Measurements from ENCODE around the gene PCMT1. TPM values are rescaled to one million over a fixed set of nuclear protein-coding genes. Genes with fewer than 3 reads are reported as not detected.

The PCMT1 gene
- total RNA-seq, 2 experiments from 2014 or later: 91.2 to 96.0 TPM

DNA sequence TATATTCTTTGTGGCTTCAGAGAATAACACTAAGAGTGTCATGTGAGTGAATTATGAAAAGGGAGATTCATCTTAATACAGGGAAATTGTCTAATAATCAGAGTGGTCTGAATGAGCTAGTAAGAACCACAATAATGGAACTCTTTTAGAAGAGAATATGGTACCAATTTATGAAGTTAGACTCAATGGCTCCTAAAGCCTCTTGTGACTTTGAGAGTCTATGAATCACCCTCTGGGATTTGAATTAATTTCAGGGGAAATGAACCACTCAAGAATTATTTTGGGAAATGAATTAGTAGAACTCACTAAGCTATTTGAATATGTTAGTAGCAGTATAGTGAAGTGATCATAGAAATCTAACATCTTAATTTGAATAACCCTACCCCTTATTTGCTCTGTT is 14.3 kb downstream of the PCMT1 start:
- H3K36me3 Mint-ChIP-seq: peaks cover 39% of the 10 kb centered on the region
- H3K9me3 Mint-ChIP-seq: peaks cover 8% of the 10 kb centered on the region
- no peak overlapping the region for H3K27ac Mint-ChIP-seq
- H3K4me3 Mint-ChIP-seq: no peak overlapping the region
- DNase-seq: no peak
- H3K27me3 Mint-ChIP-seq: no peaks in the 10 kb centered on the region
- peaks cover 11% of the 10 kb centered on the region for H3K4me1 Mint-ChIP-seq

DNA sequence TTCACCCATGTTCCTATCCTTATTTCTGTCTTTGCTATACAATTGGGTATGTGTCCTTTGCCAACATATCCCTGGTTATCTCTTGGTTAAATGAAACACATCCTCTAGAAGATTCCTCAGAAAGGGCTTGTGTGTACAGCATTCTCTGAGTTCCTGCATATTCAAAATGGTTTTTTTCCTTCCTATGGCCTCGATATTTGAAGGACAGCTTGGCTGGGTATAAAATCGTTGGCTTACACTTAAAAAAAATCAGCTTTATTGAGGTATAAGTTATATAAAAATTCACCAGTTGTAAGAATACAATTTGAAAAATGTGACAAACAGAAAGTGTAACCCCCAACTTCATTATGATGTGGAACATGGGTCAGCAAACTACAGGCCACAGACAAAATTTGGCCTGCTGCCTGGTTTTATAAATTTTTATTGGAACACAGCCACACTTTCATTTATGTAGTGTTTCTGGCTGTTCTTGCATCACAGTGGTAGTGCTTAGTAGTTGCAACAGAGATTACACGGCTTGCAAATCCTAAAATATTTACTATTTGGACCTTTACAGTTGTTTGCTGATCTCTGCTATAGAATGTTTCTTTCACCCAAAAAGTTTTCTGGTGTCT is 16.7 kb downstream of the PCMT1 start:
- DNase-seq: no peak

DNA sequence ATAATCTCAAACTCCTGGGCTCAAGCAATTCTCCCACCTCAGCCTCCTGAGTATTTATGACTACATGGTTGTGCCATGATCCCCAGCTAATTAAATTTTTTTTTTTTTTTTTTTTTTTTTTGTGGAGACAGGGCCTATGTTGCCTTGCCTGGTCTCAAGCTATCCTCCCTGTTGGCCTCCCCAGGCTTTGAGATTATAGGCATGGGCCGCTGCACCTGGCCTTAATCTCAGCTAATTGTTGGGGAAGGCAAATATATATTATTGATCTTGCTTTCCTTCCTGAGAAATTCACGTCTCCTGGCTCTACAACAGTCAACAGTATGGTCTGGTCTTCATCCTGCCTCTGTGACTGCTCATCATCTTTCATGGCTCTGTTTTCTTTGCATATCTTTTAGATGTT is 20.1 kb downstream of the PCMT1 start:
- DNase-seq: no peak
- Mint-ChIP-seq H3K4me3 (no peak overlapping the region), H3K4me1 (peaks cover 2% of the 10 kb centered on the region), H3K27ac (peak overlapping the region; percentile 0), H3K9me3 (peaks cover 7% of the 10 kb centered on the region), H3K27me3 (no peaks in the 10 kb centered on the region), H3K36me3 (peaks cover 39% of the 10 kb centered on the region)

More for the DNA sequence above, 16.7 kb downstream of the PCMT1 start:
- Mint-ChIP-seq H3K9me3 (peaks cover 8% of the 10 kb centered on the region), H3K4me1 (peaks cover 10% of the 10 kb centered on the region), H3K27ac (no peak overlapping the region), H3K4me3 (no peak overlapping the region), H3K36me3 (peaks cover 41% of the 10 kb centered on the region), H3K27me3 (no peaks in the 10 kb centered on the region)

DNA sequence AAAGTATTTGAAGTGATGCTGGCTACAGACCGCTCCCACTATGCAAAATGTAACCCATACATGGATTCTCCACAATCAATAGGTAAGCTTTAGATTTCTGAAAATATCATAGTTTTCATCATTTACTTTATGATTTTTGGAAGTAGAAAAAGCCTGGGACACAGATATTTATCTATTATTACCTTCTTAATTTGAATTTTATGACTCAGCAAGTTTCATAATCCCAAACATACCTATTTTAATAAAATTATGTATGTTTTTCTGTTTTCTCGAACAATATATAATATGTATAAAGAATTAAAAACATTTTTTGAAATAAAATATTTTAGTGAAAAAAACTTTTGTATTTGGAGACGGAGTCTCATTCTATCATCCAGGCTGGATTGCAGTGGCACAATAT is 21.6 kb downstream of the PCMT1 start:
- H3K4me1 Mint-ChIP-seq: peaks cover 2% of the 10 kb centered on the region
- no peak overlapping the region for H3K4me3 Mint-ChIP-seq
- H3K27ac Mint-ChIP-seq: no peak overlapping the region
- H3K9me3 Mint-ChIP-seq: peaks cover 3% of the 10 kb centered on the region
- no peaks in the 10 kb centered on the region for H3K27me3 Mint-ChIP-seq
- peaks cover 38% of the 10 kb centered on the region for H3K36me3 Mint-ChIP-seq
- DNase-seq: no peak

DNA sequence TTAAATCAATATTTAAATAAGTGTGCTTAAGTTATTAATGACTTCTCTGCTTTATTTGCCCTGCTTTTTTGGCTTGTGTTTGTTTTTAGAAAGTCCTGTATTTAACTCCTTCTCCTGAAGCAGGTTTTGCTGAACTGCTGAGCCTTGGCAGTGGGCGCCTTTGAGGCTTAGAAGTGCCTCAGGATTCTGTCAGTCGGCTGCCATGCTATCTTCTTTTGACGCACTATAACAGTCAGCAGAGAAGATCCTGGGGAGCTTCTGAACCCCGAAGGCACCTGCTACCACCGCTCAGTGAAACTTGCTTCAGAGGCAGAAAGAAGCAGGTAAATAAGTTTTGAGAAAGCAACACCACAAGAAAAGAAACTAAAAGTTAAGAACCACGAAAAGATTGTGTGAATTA is 22.4 kb downstream of the PCMT1 start:
- no peak overlapping the region for H3K27ac Mint-ChIP-seq
- H3K36me3 Mint-ChIP-seq: peaks cover 31% of the 10 kb centered on the region
- DNase-seq: no peak
- H3K27me3 Mint-ChIP-seq: no peaks in the 10 kb centered on the region
- H3K4me1 Mint-ChIP-seq: peaks cover 2% of the 10 kb centered on the region
- H3K9me3 Mint-ChIP-seq: no peaks in the 10 kb centered on the region
- H3K4me3 Mint-ChIP-seq: no peak overlapping the region

DNA sequence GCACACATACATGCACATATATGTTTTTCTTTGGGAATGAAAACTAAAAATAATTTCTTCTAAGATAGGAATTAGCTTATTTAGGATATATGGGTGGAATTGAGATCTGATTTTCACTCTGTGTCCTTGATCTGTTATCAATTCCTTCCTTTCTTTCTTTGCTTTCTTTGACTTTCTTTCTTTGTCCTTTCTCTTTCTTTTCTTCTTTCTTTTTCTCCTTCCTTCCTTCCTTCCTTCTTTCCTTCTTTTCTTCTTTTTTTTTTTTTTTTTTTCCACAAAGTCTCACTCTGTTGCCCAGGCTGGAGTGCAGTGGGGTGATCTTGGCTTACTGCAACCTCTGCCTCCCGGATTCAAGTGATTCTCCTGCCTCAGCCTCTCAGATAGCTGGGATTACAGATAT is 28.1 kb downstream of the PCMT1 start:
- no peak overlapping the region for H3K27ac Mint-ChIP-seq
- H3K27me3 Mint-ChIP-seq: no peaks in the 10 kb centered on the region
- H3K9me3 Mint-ChIP-seq: no peaks in the 10 kb centered on the region
- H3K36me3 Mint-ChIP-seq: peaks cover 14% of the 10 kb centered on the region
- DNase-seq: no peak
- no peak overlapping the region for H3K4me3 Mint-ChIP-seq
- no peaks in the 10 kb centered on the region for H3K4me1 Mint-ChIP-seq

DNA sequence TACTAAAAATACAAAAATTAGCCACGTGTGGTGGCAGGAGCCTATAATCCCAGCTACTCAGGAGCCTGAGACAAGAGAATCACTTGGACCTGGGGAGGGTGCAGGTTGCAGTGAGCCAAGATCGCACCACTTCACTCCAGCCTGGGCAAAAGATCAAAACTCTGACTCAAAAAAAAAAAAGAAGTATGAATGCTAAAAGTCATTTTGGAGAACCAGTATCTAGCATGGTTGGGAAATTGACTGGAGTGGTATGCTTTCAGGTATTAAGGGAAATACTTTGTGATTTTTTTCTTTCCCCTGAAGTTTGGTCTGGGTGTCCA is 30.1 kb downstream of the PCMT1 start:
- Mint-ChIP-seq H3K4me3 (no peak overlapping the region), H3K9me3 (no peaks in the 10 kb centered on the region), H3K27me3 (no peaks in the 10 kb centered on the region), H3K36me3 (peaks cover 12% of the 10 kb centered on the region), H3K27ac (no peak overlapping the region), H3K4me1 (no peaks in the 10 kb centered on the region)
- DNase-seq: no peak

DNA sequence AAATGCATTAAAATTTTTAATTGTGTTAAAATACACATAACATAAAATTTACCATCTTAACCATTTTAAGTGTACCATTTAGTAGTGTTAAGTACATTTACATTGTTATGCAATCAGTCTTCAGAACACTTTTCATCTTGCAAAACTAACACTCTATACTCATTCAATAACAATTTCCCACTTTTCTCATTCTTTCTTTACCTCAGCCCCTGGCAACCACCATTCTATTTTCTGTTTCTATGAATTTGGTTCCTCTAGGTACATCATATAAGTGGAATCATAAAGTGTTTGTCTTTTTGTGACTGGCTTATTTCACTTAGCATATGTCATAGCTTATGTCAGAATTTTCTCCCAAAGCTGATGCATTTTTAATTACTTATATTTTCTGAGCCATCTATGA is 32.2 kb downstream of the PCMT1 start:
- Mint-ChIP-seq H3K27me3 (no peaks in the 10 kb centered on the region), H3K9me3 (no peaks in the 10 kb centered on the region), H3K36me3 (peaks cover 7% of the 10 kb centered on the region), H3K4me3 (no peak overlapping the region), H3K27ac (no peak overlapping the region), H3K4me1 (no peaks in the 10 kb centered on the region)
- no peak for DNase-seq

DNA sequence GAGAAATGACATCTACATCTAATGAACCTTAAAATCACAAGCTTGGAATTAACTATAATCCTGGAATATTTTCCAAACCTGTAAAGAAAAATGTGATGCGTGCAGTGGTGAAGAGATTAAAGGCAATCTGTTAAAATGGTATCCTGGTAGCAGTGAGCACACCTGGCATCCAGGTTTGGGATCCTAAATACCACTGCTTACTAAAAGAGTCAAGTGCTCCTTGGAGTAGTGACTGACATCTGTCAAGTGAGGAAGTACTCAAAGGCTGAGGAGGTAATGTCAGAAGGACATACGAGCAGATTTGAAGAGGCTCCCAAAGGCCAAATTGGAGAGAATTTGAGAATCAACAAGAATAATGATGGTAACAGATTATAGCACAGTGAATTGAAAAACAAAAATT is 32.8 kb downstream of the PCMT1 start:
- H3K9me3 Mint-ChIP-seq: no peaks in the 10 kb centered on the region
- no peak overlapping the region for H3K27ac Mint-ChIP-seq
- H3K4me1 Mint-ChIP-seq: no peaks in the 10 kb centered on the region
- DNase-seq: no peak
- H3K27me3 Mint-ChIP-seq: no peaks in the 10 kb centered on the region
- H3K4me3 Mint-ChIP-seq: no peak overlapping the region
- peaks cover 7% of the 10 kb centered on the region for H3K36me3 Mint-ChIP-seq

DNA sequence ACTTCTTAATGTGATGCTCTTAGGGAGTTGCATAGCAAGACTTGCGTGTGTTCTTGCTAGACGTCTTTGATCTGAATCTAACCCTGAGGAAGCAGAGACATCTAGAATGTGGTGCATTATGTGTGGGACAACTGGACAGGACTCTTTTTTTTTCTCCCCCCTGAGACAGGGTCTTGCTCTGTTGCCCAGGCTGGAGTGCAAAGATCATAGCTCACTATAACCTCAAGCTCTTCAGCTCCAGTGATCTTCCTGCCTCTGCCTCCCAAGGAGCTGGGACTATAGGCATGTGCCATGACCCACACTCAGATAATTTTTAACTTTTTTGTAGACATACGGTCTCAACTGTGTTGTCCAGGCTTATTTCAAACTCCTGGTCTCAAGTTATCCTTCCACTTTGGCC is 34.0 kb downstream of the PCMT1 start:
- Mint-ChIP-seq H3K27ac (no peak overlapping the region), H3K27me3 (no peaks in the 10 kb centered on the region), H3K9me3 (no peaks in the 10 kb centered on the region), H3K4me3 (no peak overlapping the region), H3K4me1 (no peaks in the 10 kb centered on the region), H3K36me3 (peaks cover 9% of the 10 kb centered on the region)
- no peak for DNase-seq

DNA sequence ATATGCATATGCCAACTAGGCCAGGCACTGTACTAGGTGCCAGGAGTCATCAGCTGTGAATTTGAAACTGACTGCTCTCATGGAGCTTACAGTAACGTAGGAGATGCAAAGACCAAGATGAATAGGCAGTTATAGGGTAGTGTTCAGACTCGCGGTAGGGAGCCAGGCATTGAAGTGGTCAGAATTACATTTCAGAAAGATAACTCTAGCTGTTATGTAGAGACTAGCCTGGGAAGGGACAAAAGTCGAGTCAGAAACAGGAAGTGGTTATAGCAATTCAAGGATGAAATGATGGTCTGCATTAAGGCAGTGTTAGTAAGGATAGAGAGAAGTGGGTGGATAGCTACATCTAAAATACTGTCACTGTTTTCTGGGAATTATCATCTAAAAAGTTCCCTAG is 56.6 kb downstream of the PCMT1 start:
- Mint-ChIP-seq H3K4me3 (no peak overlapping the region), H3K27ac (no peak overlapping the region), H3K4me1 (peaks cover 7% of the 10 kb centered on the region), H3K9me3 (no peaks in the 10 kb centered on the region), H3K36me3 (peaks cover 6% of the 10 kb centered on the region), H3K27me3 (no peaks in the 10 kb centered on the region)
- DNase-seq: peak; percentile 7

DNA sequence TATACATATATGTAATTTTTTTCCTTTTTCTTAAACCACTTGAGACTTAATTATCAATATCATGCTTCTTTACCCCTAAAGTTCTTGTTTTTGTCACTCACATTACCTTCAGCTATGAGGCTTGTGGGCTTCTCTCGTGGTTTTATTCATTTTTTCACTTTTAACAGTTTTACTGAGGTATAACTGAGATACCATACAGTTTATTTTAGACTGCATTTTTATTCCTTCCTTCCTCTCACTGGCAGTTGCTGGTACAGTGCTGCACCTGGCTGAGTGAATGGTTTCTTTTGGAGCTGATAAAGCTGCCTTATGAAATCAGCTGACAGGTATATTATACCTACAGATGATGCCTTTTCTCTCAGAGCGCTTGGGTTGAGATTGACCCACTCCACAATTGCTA is 60.3 kb downstream of the PCMT1 start:
- Mint-ChIP-seq H3K9me3 (no peaks in the 10 kb centered on the region), H3K4me3 (no peak overlapping the region), H3K27ac (no peak overlapping the region), H3K27me3 (no peaks in the 10 kb centered on the region), H3K4me1 (peaks cover 7% of the 10 kb centered on the region), H3K36me3 (peaks cover 11% of the 10 kb centered on the region)
- DNase-seq: no peak

DNA sequence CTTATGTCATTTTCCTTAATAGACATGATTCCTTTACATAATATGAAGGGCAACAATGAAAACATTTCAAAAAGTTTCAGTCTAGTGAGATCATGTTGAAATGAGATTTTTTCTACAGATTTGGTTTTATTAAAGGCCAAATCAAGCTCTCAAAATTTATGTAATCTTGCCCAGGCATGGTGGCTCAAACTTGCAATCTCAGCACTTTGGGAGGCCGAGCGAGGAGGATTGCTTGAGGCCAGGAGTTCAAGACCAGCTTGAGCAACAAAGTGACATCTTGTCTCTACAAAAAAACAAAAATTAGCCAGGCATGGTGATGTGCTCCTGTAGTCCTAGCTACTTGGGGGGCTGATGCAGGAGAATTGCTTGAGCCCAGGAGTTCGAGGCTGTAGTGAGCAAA is 63.8 kb downstream of the PCMT1 start:
- Mint-ChIP-seq H3K4me3 (no peak overlapping the region), H3K9me3 (no peaks in the 10 kb centered on the region), H3K4me1 (no peaks in the 10 kb centered on the region), H3K36me3 (peaks cover 9% of the 10 kb centered on the region), H3K27ac (no peak overlapping the region), H3K27me3 (no peaks in the 10 kb centered on the region)
- no peak for DNase-seq

DNA sequence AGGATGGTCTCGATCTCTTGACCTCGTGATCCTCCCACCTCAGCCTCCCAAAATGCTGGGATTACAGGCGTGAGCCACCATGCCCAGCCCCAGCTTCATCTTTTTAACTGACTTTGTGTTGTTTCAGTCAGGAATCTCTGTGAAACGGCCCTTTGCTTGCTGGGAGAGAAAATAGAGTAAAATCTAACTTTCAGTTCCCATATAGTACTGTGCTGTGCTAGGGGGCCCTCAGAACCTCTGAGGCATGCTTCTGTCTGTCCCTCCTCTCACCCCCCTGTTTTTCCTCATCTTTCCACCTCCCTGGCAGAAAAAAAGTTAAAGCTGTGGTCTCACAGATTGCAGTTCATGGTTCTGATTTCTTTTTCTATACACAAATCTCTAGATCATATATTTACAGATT is 66.2 kb downstream of the PCMT1 start:
- no peaks in the 10 kb centered on the region for H3K4me1 Mint-ChIP-seq
- no peak overlapping the region for H3K27ac Mint-ChIP-seq
- DNase-seq: no peak
- H3K27me3 Mint-ChIP-seq: no peaks in the 10 kb centered on the region
- no peak overlapping the region for H3K4me3 Mint-ChIP-seq
- peaks cover 9% of the 10 kb centered on the region for H3K36me3 Mint-ChIP-seq
- H3K9me3 Mint-ChIP-seq: no peaks in the 10 kb centered on the region

DNA sequence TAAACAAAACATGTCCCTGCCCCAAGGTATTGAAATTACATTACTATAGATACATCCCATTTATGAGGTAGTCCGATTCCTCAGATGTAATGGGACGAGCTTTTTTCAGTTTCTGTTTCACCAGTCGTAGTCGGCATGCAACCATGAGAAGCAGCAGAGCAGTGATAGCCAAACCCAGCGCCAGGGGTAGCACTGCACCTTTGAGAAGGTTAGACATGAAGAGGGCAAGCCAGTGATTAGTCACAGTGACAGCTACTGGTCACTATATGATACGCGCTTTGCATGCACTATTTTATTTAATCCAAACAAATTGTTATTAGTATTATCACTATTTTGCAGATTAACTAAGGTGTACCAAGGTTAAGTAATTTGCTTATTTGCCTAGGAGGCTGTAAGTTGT is 71.0 kb downstream of the PCMT1 start:
- DNase-seq: no peak
- H3K4me1 Mint-ChIP-seq: no peaks in the 10 kb centered on the region
- no peak overlapping the region for H3K4me3 Mint-ChIP-seq
- H3K9me3 Mint-ChIP-seq: no peaks in the 10 kb centered on the region
- H3K27ac Mint-ChIP-seq: no peak overlapping the region
- no peaks in the 10 kb centered on the region for H3K36me3 Mint-ChIP-seq
- no peaks in the 10 kb centered on the region for H3K27me3 Mint-ChIP-seq

DNA sequence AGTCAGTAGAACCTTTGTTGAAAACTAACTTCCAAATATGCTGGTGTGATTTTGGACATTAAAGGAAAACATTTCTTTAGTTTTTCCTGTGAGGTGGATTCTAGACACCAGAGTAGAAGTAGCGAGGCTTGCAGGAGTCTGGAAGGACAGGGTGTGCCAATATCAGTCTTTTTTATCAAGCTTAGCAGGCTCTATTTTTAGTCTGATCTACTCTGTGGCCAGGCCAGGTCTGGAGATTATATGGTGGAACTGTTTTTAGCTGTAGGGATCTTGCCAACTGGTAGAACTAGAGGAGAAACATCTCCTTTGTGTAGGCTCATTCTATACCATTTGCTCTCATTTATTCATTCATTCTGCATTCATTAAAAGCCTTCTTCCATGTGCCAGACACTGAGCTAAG is 72.0 kb downstream of the PCMT1 start:
- Mint-ChIP-seq H3K9me3 (no peaks in the 10 kb centered on the region), H3K27me3 (no peaks in the 10 kb centered on the region), H3K4me3 (no peak overlapping the region), H3K27ac (no peak overlapping the region), H3K4me1 (no peaks in the 10 kb centered on the region), H3K36me3 (no peaks in the 10 kb centered on the region)
- DNase-seq: no peak

DNA sequence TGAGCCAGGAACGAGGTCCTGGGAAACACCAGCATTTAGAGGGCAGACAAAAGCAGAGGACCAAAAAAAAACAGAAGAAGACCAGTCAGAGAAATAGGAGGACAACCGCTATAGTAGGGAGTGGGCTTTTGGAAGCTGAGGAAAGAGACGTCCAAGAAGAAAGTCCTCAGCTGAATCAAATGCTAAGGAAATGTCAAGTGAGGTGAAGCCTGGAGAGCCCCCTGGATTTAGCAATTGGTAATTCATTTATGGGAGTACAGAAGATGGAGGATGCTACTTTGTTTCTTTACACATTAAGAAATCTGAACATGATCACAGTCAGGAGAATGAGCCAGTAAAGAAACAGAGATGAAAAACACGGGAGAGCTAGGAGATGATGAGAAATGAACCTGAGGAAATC is 73.5 kb downstream of the PCMT1 start:
- Mint-ChIP-seq H3K9me3 (no peaks in the 10 kb centered on the region), H3K27me3 (no peaks in the 10 kb centered on the region), H3K4me1 (no peaks in the 10 kb centered on the region), H3K36me3 (no peaks in the 10 kb centered on the region), H3K27ac (no peak overlapping the region), H3K4me3 (no peak overlapping the region)
- DNase-seq: no peak

Data from activated naive CD8-positive, alpha-beta T cell treated with anti-CD3 and anti-CD28 coated beads for 36 hours (primary cell).